ENCODE data around the gene KIF1B.

The KIF1B gene

GRCh38 chr1:10185759-10186158 is 24.6 kb upstream of the KIF1B start:
- H3K27ac ChIP-seq: no peak overlapping the region
- TF ChIP-seq ZFX (IDR thresholded peaks at IDR 0.05; ENCODE audit: borderline replicate concordance): no peak
- TF ChIP-seq CTCF (IDR thresholded peaks at IDR 0.05): no peak

GRCh38 chr1:10186331-10187025 is 23.9 kb upstream of the KIF1B start:
- H3K27ac ChIP-seq: no peak overlapping the region
- TF ChIP-seq ZFX (IDR thresholded peaks at IDR 0.05; ENCODE audit: borderline replicate concordance) (no peak), CTCF (IDR thresholded peaks at IDR 0.05) (no peak)

GRCh38 chr1:10187026-10187334 is 23.4 kb upstream of the KIF1B start:
- H3K27ac ChIP-seq: no peak overlapping the region
- no peak for TF ChIP-seq ZFX (IDR thresholded peaks at IDR 0.05; ENCODE audit: borderline replicate concordance)
- no peak for TF ChIP-seq CTCF (IDR thresholded peaks at IDR 0.05)

- TF ChIP-seq CTCF (IDR thresholded peaks at IDR 0.05): no peak
- no peak for TF ChIP-seq ZFX (IDR thresholded peaks at IDR 0.05; ENCODE audit: borderline replicate concordance)
These were observed 22.2 kb upstream of the KIF1B start for GRCh38 chr1:10188133-10188650.

GRCh38 chr1:10189659-10190058 is 20.7 kb upstream of the KIF1B start:
- no peak overlapping the region for H3K27ac ChIP-seq
- TF ChIP-seq CTCF (IDR thresholded peaks at IDR 0.05) (no peak), ZFX (IDR thresholded peaks at IDR 0.05; ENCODE audit: borderline replicate concordance) (no peak)

More at GRCh38 chr1:10188133-10188650, 22.2 kb upstream of the KIF1B start:
- no peak overlapping the region for H3K27ac ChIP-seq

- no peak overlapping the region for H3K27ac ChIP-seq
- TF ChIP-seq ZFX (IDR thresholded peaks at IDR 0.05; ENCODE audit: borderline replicate concordance) (no peak), CTCF (IDR thresholded peaks at IDR 0.05) (no peak)
These were observed 18.1 kb upstream of the KIF1B start for GRCh38 chr1:10192263-10192662.

GRCh38 chr1:10193288-10193687 is 17.1 kb upstream of the KIF1B start:
- H3K27ac ChIP-seq: no peak overlapping the region
- TF ChIP-seq ZFX (IDR thresholded peaks at IDR 0.05; ENCODE audit: borderline replicate concordance) (no peak), CTCF (IDR thresholded peaks at IDR 0.05) (no peak)

Data from 22Rv1 (cell line).